GM19023 (cell line): ENCODE data around the gene ADGRA3.

Source experiments
- ATAC-seq: cut with Tn5 transposase; IDR thresholded peaks from one replicate; pipeline ENCODE4 v1.9.1; 2021; ENCODE audit warnings: mild to moderate bottlenecking, moderate library complexity; ENCODE audit not compliant: unreplicated experiment

ADGRA3 gene

GRCh38 chr4:22454216-22454838, 61.5 kb downstream of the ADGRA3 start:
- ATAC-seq: no peak

GRCh38 chr4:22444813-22445212, 71.1 kb downstream of the ADGRA3 start:
- no peak for ATAC-seq

GRCh38 chr4:22442956-22443355, 72.9 kb downstream of the ADGRA3 start:
- no peak for ATAC-seq

- ATAC-seq: no peak
Measured at GRCh38 chr4:22440999-22441398, 74.9 kb downstream of the ADGRA3 start.

GRCh38 chr4:22439947-22440346, 75.9 kb downstream of the ADGRA3 start:
- ATAC-seq: no peak

- no peak for ATAC-seq
Measured at GRCh38 chr4:22435652-22436051, 80.2 kb downstream of the ADGRA3 start.

GRCh38 chr4:22434895-22435294, 81.0 kb downstream of the ADGRA3 start:
- no peak for ATAC-seq

- ATAC-seq: no peak
Measured at GRCh38 chr4:22430626-22431025, 85.2 kb downstream of the ADGRA3 start.

- no peak for ATAC-seq
Measured at GRCh38 chr4:22428441-22428840, 87.4 kb downstream of the ADGRA3 start.

- ATAC-seq: no peak
Measured at GRCh38 chr4:22427675-22428074, 88.2 kb downstream of the ADGRA3 start.

GRCh38 chr4:22420291-22420690, 95.6 kb downstream of the ADGRA3 start:
- no peak for ATAC-seq

- ATAC-seq: no peak
Measured at GRCh38 chr4:22417408-22417807, 98.5 kb downstream of the ADGRA3 start.

GRCh38 chr4:22416403-22416802, 99.5 kb downstream of the ADGRA3 start:
- no peak for ATAC-seq

- ATAC-seq: no peak
Measured at GRCh38 chr4:22414833-22415232, 101.0 kb downstream of the ADGRA3 start.

GRCh38 chr4:22413471-22413870, 102.4 kb downstream of the ADGRA3 start:
- no peak for ATAC-seq

- ATAC-seq: no peak
Measured at GRCh38 chr4:22412013-22412412, 103.9 kb downstream of the ADGRA3 start.

GRCh38 chr4:22410645-22411247, 105.1 kb downstream of the ADGRA3 start:
- ATAC-seq: no peak

GRCh38 chr4:22408474-22408873, 107.4 kb downstream of the ADGRA3 start:
- ATAC-seq: no peak

GRCh38 chr4:22407361-22407760, 108.5 kb downstream of the ADGRA3 start:
- ATAC-seq: no peak

- no peak for ATAC-seq
Measured at GRCh38 chr4:22398671-22399070, 117.2 kb downstream of the ADGRA3 start.

GRCh38 chr4:22391551-22391950, 124.3 kb downstream of the ADGRA3 start:
- no peak for ATAC-seq

- ATAC-seq: no peak
Measured at GRCh38 chr4:22389240-22389870, 126.5 kb downstream of the ADGRA3 start.
